AG04450 (cell line): ENCODE results near the gene ZFYVE28. TPM values are rescaled to one million over a fixed set of nuclear protein-coding genes. Genes with fewer than 3 reads are reported as not detected.

Source experiments
- CTCF ChIA-PET: fragments of 300-600, 350-600 bp; formaldehyde crosslinking; extraction: SDS; loops from one replicate; lab custom pipeline; 2022; ENCODE audit warnings: antibody characterized with exemption, inconsistent platforms; lab: Charles Lee
- POLR2A ChIA-PET: fragments of 350-600 bp; formaldehyde crosslinking; extraction: SDS; loops from one replicate; lab custom pipeline; 2021; ENCODE audit warnings: antibody characterized with exemption, inconsistent platforms; lab: Yijun Ruan, JAX
- DNase-seq: peaks from one replicate; pipeline ENCODE4 v3.0.0-alpha.2; 2011; ENCODE audit warnings: low read depth, low spot score
- H3K27ac ChIP-seq: one replicate; pipeline ENCODE4 v1.5.1; 2012; ENCODE audit warnings: low read depth, low read length, control low read depth
- H3K27me3 ChIP-seq: one replicate; pipeline ENCODE4 v1.6.0; 2012; ENCODE audit warnings: low read length; ENCODE audit not compliant: control insufficient read depth, insufficient read depth
- H3K4me3 ChIP-seq: 2 replicates; pipeline ENCODE4 v1.5.1; 2011; ENCODE audit warnings: mild to moderate bottlenecking, low read depth, low read length, control low read depth
- H3K9me3 ChIP-seq: 2 replicates; pipeline ENCODE4 v1.5.1; 2012; ENCODE audit warnings: low read length; ENCODE audit not compliant: control insufficient read depth, insufficient read depth
- polyA plus RNA-seq: library from polyadenylated mRNA; depleted of rRNA; stranded (reverse); fragments of >200 nt; gene quantifications from 2 replicates; pipeline ENCODE4 v1.2.3, GENCODE V29; 2011
- TF ChIP-seq, protein P1 (sequence below): IDR thresholded peaks from 2 replicates; pipeline ENCODE4 v1.5.1; 2011; ENCODE audit warnings: low read depth, low read length, control low read depth, inconsistent platforms

The ZFYVE28 gene
- polyA plus RNA-seq, 1 experiment, result 2.2 TPM

DNA sequence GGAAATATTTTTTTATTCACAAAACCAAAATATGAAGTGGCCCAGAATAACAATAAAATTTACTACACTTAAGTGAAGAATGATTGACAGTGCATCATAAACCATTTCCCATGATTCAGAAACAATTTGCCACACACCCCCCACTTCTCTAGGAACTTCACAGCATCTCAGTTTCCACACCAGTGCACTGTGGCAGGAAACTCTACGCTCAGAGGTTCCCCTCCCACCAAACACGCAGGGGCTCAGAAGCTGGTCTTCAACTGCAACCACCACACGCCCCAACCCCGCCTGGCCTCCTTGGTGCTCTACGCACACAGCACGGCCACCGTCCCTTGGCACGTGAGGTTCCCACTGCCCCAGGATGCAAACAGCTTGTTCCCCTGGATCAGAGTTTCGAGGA lies 63.7 kb downstream of the ZFYVE28 start:
- CTCF ChIA-PET, result interaction anchor here (0.6 to 2.8 kb wide), 7 partner anchors 55 to 179 kb away, joined by 3 to 24 read pairs (median 3); no protein-coding TSS in a partner anchor
- POLR2A ChIA-PET, result no interaction called here
- Histone ChIP-seq H3K4me3 (no peak overlapping the region), H3K27me3 (peaks cover 8% of the 10 kb centered on the region), H3K9me3 (peaks cover 8% of the 10 kb centered on the region; the same call in 1 of the 2 replicates), H3K27ac (no peak overlapping the region)
- TF ChIP-seq, protein P1, sequence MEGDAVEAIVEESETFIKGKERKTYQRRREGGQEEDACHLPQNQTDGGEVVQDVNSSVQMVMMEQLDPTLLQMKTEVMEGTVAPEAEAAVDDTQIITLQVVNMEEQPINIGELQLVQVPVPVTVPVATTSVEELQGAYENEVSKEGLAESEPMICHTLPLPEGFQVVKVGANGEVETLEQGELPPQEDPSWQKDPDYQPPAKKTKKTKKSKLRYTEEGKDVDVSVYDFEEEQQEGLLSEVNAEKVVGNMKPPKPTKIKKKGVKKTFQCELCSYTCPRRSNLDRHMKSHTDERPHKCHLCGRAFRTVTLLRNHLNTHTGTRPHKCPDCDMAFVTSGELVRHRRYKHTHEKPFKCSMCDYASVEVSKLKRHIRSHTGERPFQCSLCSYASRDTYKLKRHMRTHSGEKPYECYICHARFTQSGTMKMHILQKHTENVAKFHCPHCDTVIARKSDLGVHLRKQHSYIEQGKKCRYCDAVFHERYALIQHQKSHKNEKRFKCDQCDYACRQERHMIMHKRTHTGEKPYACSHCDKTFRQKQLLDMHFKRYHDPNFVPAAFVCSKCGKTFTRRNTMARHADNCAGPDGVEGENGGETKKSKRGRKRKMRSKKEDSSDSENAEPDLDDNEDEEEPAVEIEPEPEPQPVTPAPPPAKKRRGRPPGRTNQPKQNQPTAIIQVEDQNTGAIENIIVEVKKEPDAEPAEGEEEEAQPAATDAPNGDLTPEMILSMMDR, result no peak
- DNase-seq, result no peak

DNA sequence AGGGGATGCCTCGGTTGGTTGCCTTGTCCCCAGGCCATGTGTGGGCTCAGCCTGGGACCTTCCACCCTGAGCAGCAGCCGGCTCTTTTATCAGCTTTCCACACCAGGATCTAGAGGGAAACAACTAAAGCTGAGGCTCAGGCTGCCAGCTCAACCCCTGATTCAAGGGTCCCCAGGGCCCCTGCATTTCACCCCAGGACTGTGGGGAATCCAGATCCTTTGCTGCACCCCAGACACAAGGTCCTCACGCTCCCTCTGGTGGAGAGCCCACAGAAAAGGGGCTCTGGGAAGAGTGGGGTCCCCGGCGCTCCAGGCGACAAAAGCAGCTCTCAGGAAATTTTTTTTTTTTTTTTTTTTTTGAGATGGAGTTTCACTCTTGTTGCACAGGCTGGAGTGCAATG lies 64.3 kb downstream of the ZFYVE28 start:
- TF ChIP-seq, protein P1, result peak; percentile 58
- peaks cover 7% of the 10 kb centered on the region for H3K27me3 ChIP-seq
- POLR2A ChIA-PET, result no interaction called here
- H3K4me3 ChIP-seq, result no peak overlapping the region
- H3K27ac ChIP-seq, result no peak overlapping the region
- no peak for DNase-seq
- peaks cover 8% of the 10 kb centered on the region; the same call in 1 of the 2 replicates for H3K9me3 ChIP-seq
- CTCF ChIA-PET, result interaction anchor here (0.6 to 2.8 kb wide), 9 partner anchors 72 to 136 kb away, joined by 3 to 24 read pairs (median 4); no protein-coding TSS in a partner anchor

DNA sequence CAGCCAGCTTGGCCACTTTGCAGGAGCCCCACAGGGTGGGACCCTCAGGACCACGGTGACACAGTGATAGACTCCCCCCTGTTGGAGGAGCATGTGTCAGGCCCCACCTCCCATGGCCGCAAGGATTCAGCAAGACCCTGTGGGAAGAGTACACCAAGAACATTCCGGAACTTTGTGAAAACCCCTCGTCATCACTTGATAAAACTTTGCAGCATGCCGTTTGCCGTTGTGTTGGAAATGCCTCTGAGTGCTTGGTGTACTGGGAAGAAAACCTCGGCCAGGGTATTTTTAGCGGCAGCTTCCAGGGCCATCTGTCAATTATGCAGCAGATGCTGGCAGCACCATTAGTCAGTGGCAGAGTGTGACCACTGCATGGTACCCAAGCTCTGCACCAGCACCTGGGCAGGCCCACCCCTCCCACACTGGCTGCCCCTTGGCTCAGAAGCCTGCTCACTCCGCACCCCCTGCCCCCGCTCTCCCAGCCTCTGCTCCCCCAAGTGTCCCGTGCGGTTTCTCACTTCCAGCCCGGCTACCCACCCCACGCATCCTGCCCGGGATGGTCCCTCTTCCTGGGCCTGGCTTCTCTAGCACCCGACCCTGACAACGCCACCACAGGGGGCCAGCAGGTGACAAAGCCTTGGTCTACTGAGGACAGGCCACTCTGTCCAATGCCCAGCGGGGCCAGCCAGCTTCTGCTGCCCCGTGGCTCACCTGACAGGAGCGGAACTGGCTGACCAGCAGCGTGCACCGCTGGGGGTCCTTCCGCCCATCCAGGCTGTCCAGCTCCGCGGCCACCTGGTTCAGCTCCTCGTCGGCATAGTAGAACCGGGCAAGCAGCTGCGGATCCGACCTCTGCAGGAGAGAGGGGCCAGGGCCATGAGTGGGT lies 65.0 kb downstream of the ZFYVE28 start:
- TF ChIP-seq, protein P1, result no peak
- POLR2A ChIA-PET, result no interaction called here
- H3K9me3 ChIP-seq, result peaks cover 8% of the 10 kb centered on the region; the same call in 1 of the 2 replicates
- peaks cover 7% of the 10 kb centered on the region for H3K27me3 ChIP-seq
- DNase-seq, result no peak
- CTCF ChIA-PET, result interaction anchor here (0.8 to 2.8 kb wide), 8 partner anchors 72 to 134 kb away, joined by 3 to 24 read pairs (median 4); no protein-coding TSS in a partner anchor
- no peak overlapping the region for H3K4me3 ChIP-seq
- H3K27ac ChIP-seq, result no peak overlapping the region

DNA sequence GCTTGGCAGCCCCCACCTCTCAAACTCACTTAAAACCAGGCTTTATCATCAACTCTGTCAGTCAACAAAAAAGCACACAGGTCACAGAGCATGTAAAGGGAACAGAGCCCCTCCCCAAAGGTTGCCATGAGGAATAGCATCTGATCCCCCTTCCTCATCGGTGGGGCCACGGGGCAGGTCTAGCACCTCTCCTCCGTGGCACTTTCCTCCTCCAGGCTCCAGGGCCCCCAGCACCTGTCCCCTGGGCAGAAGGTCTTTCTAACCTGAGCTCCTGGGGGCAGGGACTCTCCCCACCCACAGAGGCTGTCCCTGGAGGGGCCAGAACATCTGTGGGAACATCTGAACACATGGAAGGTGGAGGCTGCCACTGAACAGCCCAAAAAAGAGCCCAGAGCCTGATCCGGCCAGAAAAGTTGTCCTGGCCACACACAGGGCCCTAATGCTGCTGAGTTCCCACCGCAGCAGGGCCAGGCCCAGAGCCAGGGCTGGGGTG lies 65.7 kb downstream of the ZFYVE28 start:
- CTCF ChIA-PET, result interaction anchor here (1.3 to 2.8 kb wide), 2 partner anchors 133 kb away, joined by 3 to 24 read pairs; no protein-coding TSS in a partner anchor

More for the DNA sequence above, 65.7 kb downstream of the ZFYVE28 start:
- no peak overlapping the region for H3K27ac ChIP-seq
- H3K27me3 ChIP-seq, result peaks cover 7% of the 10 kb centered on the region
- peaks cover 8% of the 10 kb centered on the region; the same call in 1 of the 2 replicates for H3K9me3 ChIP-seq
- H3K4me3 ChIP-seq, result no peak overlapping the region
- TF ChIP-seq, protein P1, result no peak
- POLR2A ChIA-PET, result no interaction called here
- no peak for DNase-seq
